LoVo (cell line): ENCODE data around the gene ELAPOR1.
A peak's percentile ranks its signal among the peaks of the same experiment; 100 is the strongest.

ENCODE experiments used
- DNase-seq: peaks from one replicate; pipeline ENCODE4 v3.0.0-alpha.2; 2016; ENCODE audit warnings: low spot score

The ELAPOR1 gene, protein sequence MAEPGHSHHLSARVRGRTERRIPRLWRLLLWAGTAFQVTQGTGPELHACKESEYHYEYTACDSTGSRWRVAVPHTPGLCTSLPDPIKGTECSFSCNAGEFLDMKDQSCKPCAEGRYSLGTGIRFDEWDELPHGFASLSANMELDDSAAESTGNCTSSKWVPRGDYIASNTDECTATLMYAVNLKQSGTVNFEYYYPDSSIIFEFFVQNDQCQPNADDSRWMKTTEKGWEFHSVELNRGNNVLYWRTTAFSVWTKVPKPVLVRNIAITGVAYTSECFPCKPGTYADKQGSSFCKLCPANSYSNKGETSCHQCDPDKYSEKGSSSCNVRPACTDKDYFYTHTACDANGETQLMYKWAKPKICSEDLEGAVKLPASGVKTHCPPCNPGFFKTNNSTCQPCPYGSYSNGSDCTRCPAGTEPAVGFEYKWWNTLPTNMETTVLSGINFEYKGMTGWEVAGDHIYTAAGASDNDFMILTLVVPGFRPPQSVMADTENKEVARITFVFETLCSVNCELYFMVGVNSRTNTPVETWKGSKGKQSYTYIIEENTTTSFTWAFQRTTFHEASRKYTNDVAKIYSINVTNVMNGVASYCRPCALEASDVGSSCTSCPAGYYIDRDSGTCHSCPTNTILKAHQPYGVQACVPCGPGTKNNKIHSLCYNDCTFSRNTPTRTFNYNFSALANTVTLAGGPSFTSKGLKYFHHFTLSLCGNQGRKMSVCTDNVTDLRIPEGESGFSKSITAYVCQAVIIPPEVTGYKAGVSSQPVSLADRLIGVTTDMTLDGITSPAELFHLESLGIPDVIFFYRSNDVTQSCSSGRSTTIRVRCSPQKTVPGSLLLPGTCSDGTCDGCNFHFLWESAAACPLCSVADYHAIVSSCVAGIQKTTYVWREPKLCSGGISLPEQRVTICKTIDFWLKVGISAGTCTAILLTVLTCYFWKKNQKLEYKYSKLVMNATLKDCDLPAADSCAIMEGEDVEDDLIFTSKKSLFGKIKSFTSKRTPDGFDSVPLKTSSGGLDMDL

DNA sequence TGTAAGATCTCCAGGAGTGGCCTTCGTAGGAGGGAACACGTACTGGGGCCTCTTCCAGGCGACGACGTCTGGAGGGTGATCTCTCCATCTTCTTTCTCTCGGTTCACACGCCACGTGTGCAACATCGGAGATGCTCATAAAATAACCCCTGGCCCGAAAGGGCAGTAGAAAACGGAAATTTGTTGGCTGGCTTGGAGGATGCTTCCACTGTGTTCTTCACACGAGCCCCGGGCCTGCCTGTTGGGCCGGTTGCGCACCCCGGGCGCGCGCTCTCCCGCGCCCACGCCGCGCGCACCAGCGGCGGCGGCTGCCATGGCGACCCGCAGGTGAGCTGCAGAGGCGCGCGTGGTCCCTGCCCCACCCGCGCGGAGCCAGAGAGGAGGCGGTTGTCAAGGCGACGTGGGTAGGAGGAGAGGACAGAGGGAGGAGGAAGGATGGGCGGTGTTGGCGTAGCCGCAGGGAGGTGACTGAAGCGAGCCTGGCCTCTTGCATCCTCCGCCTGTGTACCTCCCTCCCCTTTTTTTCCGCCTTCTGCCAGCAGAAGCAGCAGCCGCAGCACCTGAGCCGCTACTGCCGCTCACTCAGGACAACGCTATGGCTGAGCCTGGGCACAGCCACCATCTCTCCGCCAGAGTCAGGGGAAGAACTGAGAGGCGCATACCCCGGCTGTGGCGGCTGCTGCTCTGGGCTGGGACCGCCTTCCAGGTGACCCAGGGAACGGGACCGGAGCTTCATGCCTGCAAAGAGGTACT is at the start of gene ELAPOR1:
TSS of gene ELAPOR1 (plus strand) at position 526 of the 752 bp plus-strand sequence. CDS start at position 595, 69 bp downstream.
- no peak for DNase-seq

DNA sequence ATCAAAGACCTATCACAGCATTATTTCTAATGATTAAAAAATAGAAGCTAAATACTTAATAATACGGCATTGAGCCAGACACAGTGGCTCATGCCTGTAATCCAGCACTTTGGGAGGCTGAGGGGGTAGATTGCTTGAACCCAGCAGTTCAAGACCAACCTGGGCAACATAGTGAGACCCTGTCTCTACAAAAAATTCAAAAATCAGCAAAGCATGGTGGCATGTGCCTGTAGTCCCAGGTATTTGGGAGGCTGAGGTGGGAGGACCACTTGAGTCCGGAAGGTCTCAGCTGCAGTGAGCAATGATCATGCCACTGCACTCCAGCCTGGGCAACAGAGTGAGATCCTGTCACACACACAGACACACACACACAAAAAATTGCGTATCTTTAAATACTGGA is 48.8 kb upstream of the ELAPOR1 start:
- no peak for DNase-seq

DNA sequence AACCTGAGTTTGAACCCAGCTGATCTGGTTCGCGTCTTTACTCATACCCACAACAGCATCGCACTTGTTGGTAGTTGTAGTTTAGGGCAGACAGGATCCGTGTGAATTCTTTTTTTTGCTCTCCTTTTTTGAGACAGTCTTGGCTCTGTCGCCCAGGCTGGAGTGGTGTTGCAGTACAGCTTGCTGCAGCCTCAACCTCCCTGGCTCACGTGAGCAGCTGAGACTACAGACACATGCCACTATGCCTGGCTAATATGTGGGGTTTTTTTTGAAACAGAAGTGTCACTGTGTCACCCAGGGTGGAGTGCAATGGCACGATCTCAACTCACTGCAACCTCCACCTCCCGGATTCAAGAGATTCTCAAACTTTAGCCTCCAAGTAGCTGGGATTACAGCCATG is 46.0 kb upstream of the ELAPOR1 start:
- DNase-seq = no peak

DNA sequence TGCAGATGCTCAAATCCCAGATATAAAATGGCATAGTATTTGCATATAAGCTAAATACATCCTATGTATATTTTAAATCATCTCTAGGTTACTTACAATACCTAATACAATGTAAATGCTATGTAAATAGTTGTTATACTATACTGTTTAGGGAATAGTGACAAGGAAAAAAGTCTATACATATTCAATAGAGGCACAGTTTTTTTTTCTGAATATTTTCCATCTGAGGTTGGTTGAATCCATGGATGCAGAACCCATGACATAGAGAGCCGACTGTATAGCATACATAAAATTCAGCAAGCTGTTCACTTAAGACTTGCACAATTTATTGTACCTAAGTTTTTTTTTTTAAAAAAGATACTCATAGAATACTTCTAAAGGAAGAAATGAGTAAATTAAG is 44.6 kb upstream of the ELAPOR1 start:
- no peak for DNase-seq

DNA sequence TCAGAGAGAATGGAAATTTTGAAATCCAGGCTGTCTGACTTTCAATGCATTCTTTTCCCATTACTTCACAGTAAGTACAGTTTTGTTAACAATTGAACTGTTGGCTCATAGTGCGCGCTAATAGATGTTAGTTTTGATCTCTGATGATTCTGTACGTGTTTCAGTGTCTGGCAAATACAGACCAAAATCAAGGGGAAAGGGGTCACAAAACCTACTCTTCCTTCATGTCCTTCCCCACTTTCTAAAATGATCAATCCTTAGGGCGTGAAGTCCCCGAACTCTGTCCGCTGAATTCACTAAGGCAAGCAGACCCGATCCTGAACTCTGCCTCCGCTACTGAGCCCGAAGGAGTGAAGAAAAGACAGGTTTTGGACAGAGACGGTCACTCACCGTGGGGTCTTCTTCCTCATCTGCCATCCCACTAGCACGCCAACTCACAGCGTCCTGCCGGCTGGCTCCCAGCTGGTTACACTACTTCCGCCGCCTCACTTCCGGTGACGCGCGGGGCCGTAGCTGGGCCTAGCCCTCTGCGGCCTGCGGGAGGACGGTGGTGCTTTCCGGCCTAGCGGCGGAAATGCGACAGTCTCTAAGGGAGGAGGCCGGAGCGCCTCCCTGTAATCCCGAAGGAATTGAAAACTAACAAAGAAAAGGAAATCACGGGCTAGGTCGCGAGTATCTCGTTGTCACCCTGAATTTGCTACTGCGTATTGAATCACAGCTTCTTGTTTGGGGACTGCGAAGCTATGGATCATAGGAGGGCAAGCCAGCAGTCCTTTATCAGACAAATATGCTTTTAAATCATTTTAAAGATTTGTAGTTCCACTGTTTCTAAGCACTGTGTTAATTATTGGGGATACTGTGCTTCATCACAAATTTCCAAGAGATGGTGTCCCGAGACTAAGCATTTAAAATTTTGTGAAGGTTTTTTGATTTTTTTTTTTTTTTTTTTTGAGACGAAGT is 38.1 kb upstream of the ELAPOR1 start, which contains the start of gene TAF13:
TSS of gene TAF13 (minus strand) at position 473 of the 960 bp plus-strand sequence. CDS start at position 417, 56 bp downstream.
- peak; percentile 94 for DNase-seq

DNA sequence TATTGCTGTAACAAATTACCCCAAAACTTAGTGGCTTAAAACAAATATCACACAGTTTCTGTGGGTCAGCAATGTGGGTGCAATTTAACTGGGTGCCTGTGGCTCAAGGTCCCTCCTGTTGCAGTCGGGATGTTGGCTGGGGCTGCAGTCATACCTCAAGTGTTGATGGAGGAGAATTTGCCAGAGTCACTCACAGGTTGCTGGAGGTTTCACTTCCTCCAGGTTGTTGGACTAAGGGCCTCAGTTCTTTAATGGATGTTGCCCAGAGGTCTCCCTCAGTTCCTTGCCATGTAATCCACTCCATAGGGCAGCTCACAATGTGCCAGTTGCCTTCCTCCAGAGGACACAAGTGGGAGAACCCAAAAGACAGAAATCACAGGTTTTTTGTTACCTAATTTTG is 35.6 kb upstream of the ELAPOR1 start:
- no peak for DNase-seq

DNA sequence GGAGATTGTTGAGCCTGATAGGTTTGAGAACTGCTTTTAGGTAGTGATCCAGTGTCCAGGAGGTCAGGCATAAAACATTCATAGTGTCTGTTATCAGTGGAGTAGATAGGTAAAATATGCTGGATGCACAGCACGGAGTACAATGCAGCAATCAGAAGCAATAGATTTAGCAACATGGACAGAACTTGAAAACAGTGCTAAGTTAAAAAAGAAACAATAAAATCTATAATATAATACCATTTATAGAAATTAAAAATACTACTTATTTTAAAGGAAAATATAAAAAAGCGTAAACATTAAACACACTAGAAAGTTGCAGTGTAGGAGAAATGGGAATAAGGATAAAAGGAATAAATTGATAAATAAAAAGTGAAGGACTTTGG is 34.7 kb upstream of the ELAPOR1 start:
- no peak for DNase-seq

DNA sequence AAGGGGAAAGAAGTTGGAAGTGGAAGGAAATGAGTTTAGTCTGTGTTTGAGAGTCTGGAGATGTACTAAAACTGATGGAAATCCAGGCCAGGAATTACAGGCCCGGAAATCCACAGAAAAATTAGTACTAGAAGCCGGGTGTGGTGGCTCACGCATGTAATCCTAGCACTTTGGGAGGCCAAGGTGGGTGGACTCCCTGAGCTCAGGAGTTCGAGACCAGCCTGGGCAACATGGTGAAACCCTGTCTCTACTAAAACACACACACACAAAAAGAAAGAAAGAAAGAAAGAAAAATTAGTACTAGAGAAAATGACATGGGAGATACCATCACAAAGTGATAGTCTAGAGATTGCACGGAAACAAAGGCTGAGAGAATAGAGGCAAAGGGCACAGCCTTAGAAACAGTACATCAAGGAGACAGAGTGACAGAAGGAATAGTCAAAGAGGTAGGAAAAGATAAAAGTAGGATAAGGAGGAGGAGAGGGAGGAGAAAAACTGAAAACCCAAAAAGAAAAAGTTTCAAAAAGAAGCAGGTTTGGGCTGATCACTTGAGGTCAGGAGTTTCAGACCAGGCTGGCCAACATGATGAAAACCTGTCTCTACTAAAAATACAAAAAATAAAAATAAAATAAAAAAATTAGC is 33.4 kb upstream of the ELAPOR1 start:
- DNase-seq = no peak

DNA sequence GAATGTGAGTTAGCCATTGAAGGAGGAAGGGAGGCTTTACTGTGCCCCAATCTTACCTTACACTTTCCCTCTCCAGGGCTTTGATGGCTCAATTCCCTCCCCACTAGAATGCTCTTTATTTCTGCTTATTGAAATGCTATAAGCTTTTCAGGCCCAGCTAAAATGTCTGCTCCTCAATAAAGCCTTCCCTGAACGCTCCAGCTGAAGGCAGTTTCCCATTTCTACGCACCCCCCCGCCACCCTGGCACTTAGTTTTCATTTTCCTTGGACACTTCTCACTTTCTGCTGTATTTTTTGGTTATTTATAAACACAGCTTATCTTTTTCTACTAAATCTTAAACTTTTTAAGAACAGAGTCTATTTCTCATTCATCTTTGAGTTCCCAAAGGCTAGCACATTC is 30.4 kb upstream of the ELAPOR1 start:
- DNase-seq = no peak

DNA sequence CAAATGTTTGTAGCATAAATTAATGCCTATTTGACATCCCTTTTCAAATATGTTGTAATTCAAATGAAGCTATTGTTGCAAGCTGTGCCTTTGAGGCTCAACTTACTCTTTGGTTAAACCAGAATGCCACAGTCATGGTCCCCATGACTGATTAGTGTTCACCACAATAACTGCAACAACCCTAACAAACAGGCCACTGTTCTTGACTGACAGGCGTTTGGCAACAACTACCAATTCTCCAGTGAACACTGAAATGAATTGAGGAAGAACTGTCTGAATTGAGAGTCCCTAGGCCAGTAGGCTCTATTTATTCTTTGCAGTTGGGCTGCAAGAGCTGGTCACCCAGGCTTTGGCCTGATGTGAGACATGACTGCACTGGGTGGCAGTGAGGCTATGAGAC is 30.0 kb upstream of the ELAPOR1 start:
- DNase-seq = no peak

DNA sequence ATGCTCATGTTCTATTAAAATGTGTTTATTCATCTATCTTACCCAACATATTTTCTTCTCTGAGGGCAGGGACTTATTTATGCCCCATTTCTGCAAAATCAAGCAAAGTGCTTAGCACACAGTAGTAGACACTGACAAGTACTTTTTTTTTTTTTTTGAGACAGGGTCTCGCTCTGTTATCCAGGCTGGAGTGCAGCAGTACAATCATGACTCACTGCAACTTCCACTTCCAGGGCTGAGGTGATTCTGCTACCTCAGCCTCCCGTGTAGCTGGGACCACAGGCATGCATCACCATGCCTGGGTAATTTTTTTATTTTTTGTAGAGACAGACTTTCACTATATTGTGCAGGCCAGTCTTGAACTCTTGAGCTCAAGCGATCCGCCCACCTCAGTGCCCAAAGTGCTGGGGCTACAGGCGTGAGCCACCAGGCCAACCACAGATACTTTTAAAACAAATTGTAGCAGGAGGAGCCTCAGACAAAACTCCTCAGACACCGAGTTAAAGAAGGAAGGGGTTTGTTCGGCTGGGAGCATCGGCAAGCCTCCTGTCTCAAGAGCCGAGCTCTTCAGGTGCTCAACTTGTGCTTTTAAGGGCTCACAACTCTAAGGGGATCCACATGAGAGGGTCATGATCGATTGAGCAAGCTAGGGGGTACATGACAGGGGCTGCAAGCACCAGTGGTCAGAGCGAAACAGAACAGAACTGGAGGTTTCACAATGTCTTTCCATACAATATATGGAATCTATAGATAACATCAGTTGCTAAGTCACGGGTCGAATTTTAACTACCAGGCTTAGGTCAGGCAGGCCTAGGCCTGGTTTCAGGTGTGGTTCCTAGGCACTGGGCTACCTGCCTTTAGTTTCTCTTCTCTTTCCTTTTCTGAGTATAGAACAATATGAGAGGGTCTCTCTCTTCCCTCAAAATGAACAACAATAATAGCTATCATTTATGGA is 29.1 kb upstream of the ELAPOR1 start:
- no peak for DNase-seq

DNA sequence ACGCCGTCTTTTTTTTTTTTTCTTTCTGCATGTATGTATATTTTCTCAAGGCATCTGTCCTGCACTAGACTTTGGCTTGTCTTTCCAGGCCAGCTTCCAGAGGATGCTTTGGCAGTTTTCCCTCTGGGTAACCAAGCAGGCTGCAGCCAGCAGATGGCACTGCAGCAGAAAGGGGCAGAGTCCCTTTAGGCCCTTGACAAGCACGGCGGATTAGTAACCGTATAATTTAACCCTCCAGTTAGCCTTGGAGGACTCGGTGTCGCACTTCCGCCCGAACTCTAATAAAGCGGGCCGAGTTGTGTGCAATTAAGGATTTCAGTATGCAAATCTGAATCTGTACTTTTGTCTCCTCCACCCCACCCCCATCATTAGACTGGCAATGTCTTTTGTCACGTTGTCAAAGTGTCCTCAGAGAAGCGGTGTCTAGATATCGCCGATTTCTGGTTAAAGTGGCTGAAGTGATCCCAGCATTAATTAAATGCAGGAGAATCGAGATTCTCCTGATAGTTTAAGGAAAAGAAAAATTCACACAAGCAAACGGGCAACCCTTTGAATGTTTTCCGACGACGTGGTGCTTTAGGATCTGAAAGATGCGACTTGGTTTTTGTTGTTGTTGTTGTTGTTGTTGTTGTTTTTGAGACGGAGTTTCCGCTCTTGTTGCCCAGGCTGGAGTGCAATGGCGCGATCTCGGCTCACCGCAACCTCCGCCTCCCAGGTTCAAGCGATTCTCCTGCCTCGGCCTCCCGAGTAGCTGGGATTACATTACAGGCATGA is 24.5 kb upstream of the ELAPOR1 start:
- no peak for DNase-seq

DNA sequence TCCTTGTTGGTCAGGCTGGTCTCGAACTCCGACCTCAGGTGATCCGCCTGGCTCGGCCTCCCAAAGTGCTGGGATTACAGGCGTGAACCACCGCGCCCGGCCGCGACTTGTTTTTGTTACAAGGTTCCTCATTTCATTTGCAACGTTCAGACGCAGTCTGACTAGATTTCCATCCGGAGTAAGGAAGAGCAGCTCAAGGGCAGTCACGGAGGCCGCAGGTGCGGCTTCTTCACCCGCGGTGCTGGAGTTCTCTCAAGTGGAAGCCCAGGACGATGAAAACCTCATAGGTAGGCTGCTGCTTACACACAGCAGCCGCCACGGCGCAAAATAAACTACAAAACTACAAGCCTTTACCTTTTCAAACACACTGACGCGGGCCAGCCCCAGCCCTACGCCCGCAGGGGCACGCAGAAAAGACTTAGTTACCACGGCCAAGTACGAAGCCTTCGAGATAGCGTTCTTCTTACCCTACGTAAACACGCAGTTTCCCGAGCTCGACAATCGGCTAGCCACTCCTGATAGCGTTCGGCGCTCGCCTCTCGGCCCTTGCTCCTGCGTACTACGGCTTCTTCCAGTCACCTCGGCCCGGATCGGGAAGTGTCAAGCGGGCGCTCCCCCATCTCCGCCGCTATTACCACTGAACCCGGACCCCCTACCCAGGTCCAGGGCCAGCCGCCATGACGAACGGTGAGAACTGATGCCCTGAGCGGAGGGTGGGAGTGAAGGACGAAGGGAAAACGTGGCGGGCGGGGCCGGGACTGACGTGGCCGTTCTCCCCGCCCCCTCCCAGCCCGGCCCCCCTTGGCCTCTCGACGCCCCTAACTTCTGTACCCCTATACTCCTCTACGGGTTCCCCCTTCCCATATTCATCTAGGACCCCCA is 23.5 kb upstream of the ELAPOR1 start, which contains the start of gene TMEM167B:
TSS of gene TMEM167B (plus strand) at position 569 of the 882 bp plus-strand sequence. CDS start at position 678, 109 bp downstream.
- DNase-seq = peak; percentile 90

DNA sequence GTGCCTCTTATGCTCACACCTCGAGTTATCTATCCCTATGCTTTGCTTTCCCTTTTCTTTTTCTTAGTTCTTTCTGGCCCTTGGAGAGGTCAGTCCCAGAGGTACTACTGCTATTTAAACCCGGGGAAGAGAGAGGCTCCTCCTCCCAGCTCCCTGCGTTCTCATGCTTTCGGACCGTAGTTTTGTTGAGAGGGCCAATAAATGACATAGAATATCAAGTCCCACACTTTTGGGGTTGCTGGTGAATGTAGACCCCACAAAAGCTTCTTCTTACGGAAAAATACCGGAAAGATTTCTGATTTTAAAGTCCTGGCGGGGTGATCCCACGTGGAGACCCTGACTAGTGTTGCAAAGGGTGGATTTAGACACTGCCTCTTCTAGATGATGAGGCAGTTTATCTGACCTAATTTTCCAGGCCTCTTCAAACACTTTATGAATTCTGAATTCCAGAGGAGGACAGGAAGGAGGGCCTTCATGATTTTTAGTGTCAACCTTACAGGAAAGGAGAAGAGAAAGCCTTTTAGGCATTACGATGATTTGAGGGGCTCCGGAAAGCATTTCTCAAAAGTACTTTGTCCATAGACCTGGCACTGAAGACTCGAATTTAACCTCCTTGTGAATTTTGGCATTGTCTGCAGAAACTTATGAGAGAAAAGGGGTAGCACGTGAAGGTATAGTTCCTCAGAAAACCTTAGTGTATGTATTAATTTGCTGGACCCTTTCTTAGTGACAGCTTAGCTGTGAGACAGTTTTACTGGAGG is 22.7 kb upstream of the ELAPOR1 start:
- DNase-seq = peak; percentile 65

DNA sequence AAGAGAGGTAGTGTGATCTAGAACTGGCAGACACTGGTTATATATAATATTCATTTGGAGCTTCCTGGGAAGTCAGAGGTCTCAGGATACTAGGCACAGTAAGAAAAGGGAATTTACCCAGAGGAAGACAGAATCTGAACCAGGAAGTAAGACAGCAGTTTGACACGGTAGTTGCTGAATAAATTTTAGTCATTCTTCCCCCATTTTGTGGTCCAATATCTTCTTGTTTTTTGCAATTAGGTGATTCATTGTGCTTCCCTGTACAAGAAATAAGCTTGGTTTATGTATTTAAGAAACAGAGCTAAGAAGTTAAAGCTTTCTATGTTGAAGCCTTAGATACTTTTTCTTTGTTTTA is 22.1 kb upstream of the ELAPOR1 start:
- no peak for DNase-seq

DNA sequence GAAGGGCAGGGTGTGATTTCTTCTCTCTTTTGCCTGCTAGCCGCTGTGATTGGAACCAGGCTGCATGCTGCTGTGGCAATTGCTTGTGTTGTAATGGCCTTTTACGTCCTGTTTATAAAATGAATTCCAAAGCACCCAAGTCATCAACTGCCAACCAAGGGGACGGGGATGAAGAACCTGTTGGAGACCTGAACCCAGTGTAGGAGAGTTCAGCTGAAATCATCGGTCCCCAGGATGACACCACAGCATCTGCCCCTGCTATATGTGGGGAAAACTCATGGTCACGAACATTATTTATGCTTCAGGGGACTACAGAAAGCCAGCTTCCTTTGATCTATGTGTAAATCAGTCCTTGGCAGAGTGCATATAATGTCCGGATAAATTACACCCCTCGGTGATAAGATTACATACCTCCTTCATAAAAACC is 19.5 kb upstream of the ELAPOR1 start:
- no peak for DNase-seq
